B cell (primary cell): ENCODE measurements around the gene COL4A1. TPM values are rescaled to one million over a fixed set of nuclear protein-coding genes. Genes with fewer than 3 reads are reported as not detected.

Experiments
- ATAC-seq: fragments of 200-7000 bp; cut with Tn5 transposase; one replicate; pipeline ENCODE4 v1.10.0; 2021; ENCODE audit warnings: low read depth, mild to moderate bottlenecking, moderate number of reproducible peaks, moderate library complexity
- CTCF ChIA-PET: fragments of 350-600 bp; sonication (Branson Sonifier 250); formaldehyde crosslinking; loops from one replicate; lab custom pipeline; 2021; ENCODE audit warnings: antibody characterized with exemption, inconsistent platforms; lab: Charles Lee
- POLR2A ChIA-PET: fragments of 350-600 bp; sonication (Branson Sonifier 250); formaldehyde crosslinking; loops from one replicate; lab custom pipeline; 2021; ENCODE audit warnings: antibody characterized with exemption; lab: Charles Lee
- DNase-seq: peaks from one replicate; pipeline ENCODE4 v3.0.0; 2013
- H2AFZ ChIP-seq: 2 replicates; pipeline ENCODE4 v1.6.1; 2012; ENCODE audit warnings: mild to moderate bottlenecking, low read depth, low read length; ENCODE audit not compliant: insufficient read depth, poor library complexity, severe bottlenecking
- H3K27ac ChIP-seq, 2 donors: 1 replicate in 1 of 2; 2 replicates in 1 of 2; pipeline ENCODE4 v1.5.1; 2012 to 2013; ENCODE audit warnings: low read length in 2 of 2, mild to moderate bottlenecking in 2 of 2, moderate library complexity in 1 of 2
- H3K27me3 ChIP-seq, 4 experiments: fragments of 200-600 bp in 1 of 4; sonication (generic) in 1 of 4; replicated peaks in 1 of 4; 1 replicate in 2 of 4; 2 replicates in 2 of 4; pipeline versions ENCODE4 v1.6.1 to v1.7.0; 2013 to 2016; ENCODE audit warnings: low read length in 3 of 4, mild to moderate bottlenecking in 2 of 4, mixed read lengths in 1 of 4, moderate library complexity in 1 of 4; ENCODE audit not compliant: insufficient read depth in 4 of 4, control insufficient read depth in 3 of 4; ENCODE audit errors: control extremely low read depth in 1 of 4
- H3K36me3 ChIP-seq, 2 experiments: replicated peaks in 1 of 2; 1 replicate in 1 of 2; 2 replicates in 1 of 2; pipeline versions ENCODE4 v1.6.1 to v1.7.1; 2013; ENCODE audit warnings: low read length in 1 of 2; ENCODE audit not compliant: insufficient read depth in 2 of 2, control insufficient read depth in 1 of 2; ENCODE audit errors: control extremely low read depth in 1 of 2, extremely low read depth in 1 of 2
- H3K4me1 ChIP-seq, 2 donors: fragments of 200-600 bp in 1 of 2; sonication (generic) in 1 of 2; 1 replicate in 1 of 2; 2 replicates in 1 of 2; pipeline versions ENCODE4 v1.5.1 to v1.6.1; 2013 to 2017; ENCODE audit warnings: low read length in 2 of 2; ENCODE audit not compliant: control insufficient read depth in 2 of 2, insufficient read depth in 2 of 2
- H3K4me2 ChIP-seq: replicated peaks from 2 replicates; pipeline ENCODE3; 2012; ENCODE audit warnings: mild to moderate bottlenecking, low read depth, low read length; ENCODE audit not compliant: poor library complexity, severe bottlenecking
- H3K4me3 ChIP-seq, 5 experiments: fragments of 200-600 bp in 1 of 5; sonication (generic) in 1 of 5; 1 replicate in 3 of 5; 2 replicates in 2 of 5; pipeline versions ENCODE4 v1.5.1 to v1.7.0; 2011 to 2016; ENCODE audit warnings: low read length in 4 of 5, mild to moderate bottlenecking in 4 of 5, low read depth in 2 of 5, control low read depth in 1 of 5, moderate library complexity in 1 of 5; ENCODE audit not compliant: insufficient read depth in 1 of 5; ENCODE audit errors: control extremely low read depth in 1 of 5, extremely low read depth in 1 of 5
- H3K79me2 ChIP-seq: fragments of 200-600 bp; sonication (generic); one replicate; pipeline ENCODE4 v1.6.0; 2016; ENCODE audit warnings: low read length; ENCODE audit not compliant: control insufficient read depth, insufficient read depth
- H3K9ac ChIP-seq: fragments of 200-600 bp; sonication (generic); 2 replicates; pipeline ENCODE4 v1.6.1; 2017; ENCODE audit warnings: mild to moderate bottlenecking, low read length, moderate library complexity
- H3K9me3 ChIP-seq, 3 donors: one replicate each; pipeline versions ENCODE4 v1.6.1 to v1.7.1; 2013; ENCODE audit warnings: low read length in 2 of 3; ENCODE audit not compliant: control insufficient read depth in 2 of 3, insufficient read depth in 1 of 3; ENCODE audit errors: control extremely low read depth in 1 of 3
- H4K20me1 ChIP-seq: 2 replicates; pipeline ENCODE4 v1.6.0; 2012; ENCODE audit warnings: mild to moderate bottlenecking, low read length; ENCODE audit not compliant: insufficient read depth, control insufficient read depth, poor library complexity, severe bottlenecking
- H3K27ac Mint-ChIP-seq: one replicate; pipeline ENCODE4 v1.8.0; 2021; ENCODE audit warnings: mixed read lengths
- H3K27me3 Mint-ChIP-seq: one replicate; pipeline ENCODE4 v1.8.0; 2021; ENCODE audit warnings: mixed read lengths
- H3K4me1 Mint-ChIP-seq: one replicate; pipeline ENCODE4 v1.8.0; 2021; ENCODE audit warnings: mixed read lengths
- H3K4me3 Mint-ChIP-seq: one replicate; pipeline ENCODE4 v1.8.0; 2021; ENCODE audit warnings: mixed read lengths
- H3K9me3 Mint-ChIP-seq: one replicate; pipeline ENCODE4 v1.8.0; 2022; ENCODE audit warnings: mixed read lengths; ENCODE audit not compliant: insufficient read depth
- EZH2 ChIP-seq: IDR thresholded peaks from 2 replicates; pipeline ENCODE4 v1.6.1; 2012; ENCODE audit warnings: borderline replicate concordance, low read depth, mild to moderate bottlenecking, moderate library complexity, low read length; ENCODE audit not compliant: insufficient read depth, poor library complexity, severe bottlenecking
- WGBS: methylation state at CpG from one replicate; pipeline ENCODE4 v1.1.5; 2013; ENCODE audit warnings: missing lambda C conversion rate; ENCODE audit not compliant: insufficient coverage; 5-methylcytosine and 5-hydroxymethylcytosine counted together
- intact Hi-C: fragments of 100-400 bp; cut with micrococcal nuclease; formaldehyde crosslinking; loops from one replicate; pipeline ENCODE4 v1.10.0; 2022
- polyA plus RNA-seq: library from polyadenylated mRNA; depleted of rRNA; stranded (reverse); fragments of >200 nt; gene quantifications from 2 replicates; pipeline ENCODE4 v1.2.3, GENCODE V29; 2012
- total RNA-seq, 2 donors: library from RNA; stranded (reverse); fragments of 120-200 nt in 1 of 2; gene quantifications; 1 replicate in 1 of 2; 2 replicates in 1 of 2; pipeline versions ENCODE4 v1.2.3 to v1.2.4, GENCODE V29; 2013 to 2022
- TF ChIP-seq, protein P1 (sequence below): fragments of 200-600 bp; IDR thresholded peaks from one replicate; pipeline ENCODE4 v1.8.0; 2022; ENCODE audit warnings: antibody characterized with exemption, mild to moderate bottlenecking

Gene COL4A1
- total and polyA plus RNA-seq, 2 donors (not counting 1 experiment from before 2014, with no cell fraction given), result not detected

DNA sequence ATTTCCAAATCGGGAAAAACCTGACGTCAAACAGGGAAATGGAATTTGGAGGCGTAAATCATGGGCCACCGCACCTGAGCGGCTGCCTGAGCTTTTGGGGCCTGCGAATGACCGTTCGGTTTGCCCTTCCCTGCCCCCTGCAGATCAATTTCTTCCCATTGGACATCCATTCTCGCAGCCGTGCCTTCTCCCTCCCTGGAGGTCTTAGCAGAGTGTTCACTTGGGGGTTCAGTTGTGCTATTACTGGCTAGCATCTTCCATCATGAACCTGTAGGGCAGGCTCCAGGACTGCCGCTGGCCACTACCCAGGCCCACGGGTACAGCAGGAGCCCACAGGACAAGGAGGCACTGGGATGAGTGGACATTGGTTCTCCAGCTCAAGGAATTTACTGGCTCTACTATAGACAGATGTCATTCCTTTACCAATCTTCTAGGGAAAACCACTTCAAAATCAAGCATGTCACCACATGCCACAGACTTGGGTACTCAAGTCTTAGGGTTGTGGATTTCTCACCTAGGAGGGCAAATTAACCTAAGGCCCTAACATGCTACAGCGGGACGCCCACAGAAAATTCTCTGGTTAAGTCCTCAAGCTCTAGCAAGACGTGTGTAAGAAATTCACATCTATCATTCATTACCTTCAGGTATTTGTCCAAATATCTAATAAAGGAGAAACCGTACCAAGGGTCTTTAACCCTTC, 75.5 kb downstream of the COL4A1 start:
- Histone ChIP-seq H3K4me2 (no peak overlapping the region), H3K27ac (no peak overlapping the region), H3K27me3 (peaks cover 0 to 9% (median 0%) of the 10 kb centered on the region in 4 experiments), H4K20me1 (no peaks in the 10 kb centered on the region), H2AFZ (no peak overlapping the region), H3K36me3 (no peaks in the 10 kb centered on the region), H3K4me1 (no peaks in the 10 kb centered on the region), H3K4me3 (no peak overlapping the region), H3K9me3 (no peaks in the 10 kb centered on the region), H3K9ac (no peak overlapping the region), H3K79me2 (no peaks in the 10 kb centered on the region)
- Mint-ChIP-seq H3K4me1 (no peaks in the 10 kb centered on the region), H3K27ac (no peak overlapping the region), H3K27me3 (peaks cover 23% of the 10 kb centered on the region), H3K4me3 (no peak overlapping the region), H3K9me3 (no peaks in the 10 kb centered on the region)
- TF ChIP-seq, protein P1, sequence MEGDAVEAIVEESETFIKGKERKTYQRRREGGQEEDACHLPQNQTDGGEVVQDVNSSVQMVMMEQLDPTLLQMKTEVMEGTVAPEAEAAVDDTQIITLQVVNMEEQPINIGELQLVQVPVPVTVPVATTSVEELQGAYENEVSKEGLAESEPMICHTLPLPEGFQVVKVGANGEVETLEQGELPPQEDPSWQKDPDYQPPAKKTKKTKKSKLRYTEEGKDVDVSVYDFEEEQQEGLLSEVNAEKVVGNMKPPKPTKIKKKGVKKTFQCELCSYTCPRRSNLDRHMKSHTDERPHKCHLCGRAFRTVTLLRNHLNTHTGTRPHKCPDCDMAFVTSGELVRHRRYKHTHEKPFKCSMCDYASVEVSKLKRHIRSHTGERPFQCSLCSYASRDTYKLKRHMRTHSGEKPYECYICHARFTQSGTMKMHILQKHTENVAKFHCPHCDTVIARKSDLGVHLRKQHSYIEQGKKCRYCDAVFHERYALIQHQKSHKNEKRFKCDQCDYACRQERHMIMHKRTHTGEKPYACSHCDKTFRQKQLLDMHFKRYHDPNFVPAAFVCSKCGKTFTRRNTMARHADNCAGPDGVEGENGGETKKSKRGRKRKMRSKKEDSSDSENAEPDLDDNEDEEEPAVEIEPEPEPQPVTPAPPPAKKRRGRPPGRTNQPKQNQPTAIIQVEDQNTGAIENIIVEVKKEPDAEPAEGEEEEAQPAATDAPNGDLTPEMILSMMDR, result no peak
- no peak for TF ChIP-seq EZH2
- WGBS, result 93% methylated on average over 12 of the region's 16 CpGs
- no peak for ATAC-seq
- CTCF ChIA-PET, result interaction anchor here (1.1 to 2.3 kb wide), 2 partner anchors 10 to 12 kb away, joined by 3 to 8 read pairs; no protein-coding TSS in a partner anchor
- intact Hi-C loops, result no loop called here
- no peak for DNase-seq
- POLR2A ChIA-PET, result no interaction called here

DNA sequence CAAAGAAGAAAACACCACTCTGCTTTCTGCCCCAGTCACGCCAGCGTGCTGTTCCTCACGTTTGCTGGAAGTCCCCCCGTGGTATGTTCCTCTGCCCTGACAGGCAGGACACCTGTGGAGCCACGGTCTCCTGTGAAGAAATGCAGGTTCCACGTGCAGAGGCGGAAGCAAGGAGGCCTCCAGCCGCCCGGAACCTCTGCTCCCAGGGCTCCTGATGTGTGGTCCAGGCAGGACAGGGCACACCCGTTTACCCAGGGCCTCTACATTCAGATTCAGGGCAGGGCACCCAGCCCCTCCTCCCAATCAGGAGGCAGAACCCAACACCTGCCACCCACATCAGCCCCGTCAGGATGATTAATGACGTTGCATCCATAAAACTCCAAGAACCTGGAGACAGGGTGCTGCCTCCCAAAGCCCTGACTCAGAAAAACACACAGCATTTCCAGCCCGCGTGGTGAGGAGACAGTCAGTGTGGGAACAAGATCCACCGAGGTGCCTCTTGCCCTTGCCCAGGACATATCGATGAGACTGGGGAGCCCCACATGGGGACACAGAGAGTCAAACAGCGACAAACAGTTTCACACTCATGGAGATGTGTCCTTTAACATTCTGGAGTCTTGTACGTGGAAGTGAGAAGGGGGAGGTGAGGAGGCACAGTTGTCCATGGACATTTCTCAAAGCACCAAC, 76.2 kb downstream of the COL4A1 start:
- Histone ChIP-seq H3K9ac (no peak overlapping the region), H4K20me1 (no peaks in the 10 kb centered on the region), H3K4me2 (no peak overlapping the region), H3K79me2 (no peaks in the 10 kb centered on the region), H3K27ac (no peak overlapping the region), H3K9me3 (no peaks in the 10 kb centered on the region), H3K27me3 (peaks cover 0 to 9% (median 0%) of the 10 kb centered on the region in 4 experiments), H3K4me3 (no peak overlapping the region), H3K4me1 (no peaks in the 10 kb centered on the region), H2AFZ (no peak overlapping the region), H3K36me3 (no peaks in the 10 kb centered on the region)
- no peak for TF ChIP-seq EZH2
- TF ChIP-seq, protein P1, result no peak
- no peak overlapping the region for H3K27ac Mint-ChIP-seq
- H3K9me3 Mint-ChIP-seq, result no peaks in the 10 kb centered on the region
- no peak overlapping the region for H3K4me3 Mint-ChIP-seq
- H3K27me3 Mint-ChIP-seq, result peaks cover 17% of the 10 kb centered on the region
- POLR2A ChIA-PET, result no interaction called here
- CTCF ChIA-PET, result interaction anchor here (2.3 kb wide), 1 partner anchor 9 kb away, joined by 8 read pairs; no protein-coding TSS in a partner anchor
- no peak for ATAC-seq
- intact Hi-C loops, result no loop called here
- DNase-seq, result no peak
- 80% methylated on average over 17 of the region's 18 CpGs for WGBS
- H3K4me1 Mint-ChIP-seq, result no peaks in the 10 kb centered on the region
